ENCODE results near the gene UBFD1.

DNA sequence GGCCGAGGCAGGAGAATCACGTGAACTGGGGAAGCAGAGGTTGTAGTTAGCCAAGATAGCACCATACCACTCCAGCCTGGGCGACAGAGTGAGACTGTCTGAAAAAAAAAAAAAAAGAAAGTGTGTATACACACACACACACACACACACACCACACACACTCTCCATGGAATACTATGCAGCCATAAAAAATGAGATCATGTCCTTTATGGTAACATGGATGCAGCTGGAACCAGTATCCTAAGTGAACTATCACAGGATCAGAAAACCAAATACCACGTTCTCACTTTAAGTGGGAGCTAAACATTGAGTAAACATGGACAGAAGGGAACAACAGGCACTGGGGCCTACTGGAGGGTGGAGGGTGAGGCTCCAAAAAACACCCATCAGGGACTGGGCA lies 21.8 kb downstream of the UBFD1 start:
- no peak for TF ChIP-seq SUZ12 (IDR thresholded peaks at IDR 0.05)
- TF ChIP-seq ARNT (IDR thresholded peaks at IDR 0.05): no peak
